GM23248 (cell line): ENCODE results near the gene HOXB6.

Experiments
- EZH2 ChIP-seq: fragments of 200-600 bp; sonication (generic); IDR thresholded peaks from 2 replicates; pipeline ENCODE4 v1.6.1; 2018; ENCODE audit warnings: antibody characterized with exemption, mild to moderate bottlenecking; ENCODE audit not compliant: insufficient read depth, poor library complexity, severe bottlenecking
- EZH2phosphoT487 ChIP-seq: fragments of 200-600 bp; sonication (generic); IDR thresholded peaks from 2 replicates; pipeline ENCODE4 v1.6.1; 2018; ENCODE audit warnings: antibody characterized with exemption, moderate library complexity, mild to moderate bottlenecking, low read depth; ENCODE audit not compliant: insufficient read depth

GRCh38 chr17:48633266-48633677 is 28.5 kb upstream of the HOXB6 start:
- no peak for TF ChIP-seq EZH2
- TF ChIP-seq EZH2phosphoT487, result no peak
